ENCODE measurements around the gene FRMD1. TPM values are rescaled to one million over a fixed set of nuclear protein-coding genes. Genes with fewer than 3 reads are reported as not detected.

Gene FRMD1
- total RNA-seq, 1 experiment from 2014 or later = not detected

DNA sequence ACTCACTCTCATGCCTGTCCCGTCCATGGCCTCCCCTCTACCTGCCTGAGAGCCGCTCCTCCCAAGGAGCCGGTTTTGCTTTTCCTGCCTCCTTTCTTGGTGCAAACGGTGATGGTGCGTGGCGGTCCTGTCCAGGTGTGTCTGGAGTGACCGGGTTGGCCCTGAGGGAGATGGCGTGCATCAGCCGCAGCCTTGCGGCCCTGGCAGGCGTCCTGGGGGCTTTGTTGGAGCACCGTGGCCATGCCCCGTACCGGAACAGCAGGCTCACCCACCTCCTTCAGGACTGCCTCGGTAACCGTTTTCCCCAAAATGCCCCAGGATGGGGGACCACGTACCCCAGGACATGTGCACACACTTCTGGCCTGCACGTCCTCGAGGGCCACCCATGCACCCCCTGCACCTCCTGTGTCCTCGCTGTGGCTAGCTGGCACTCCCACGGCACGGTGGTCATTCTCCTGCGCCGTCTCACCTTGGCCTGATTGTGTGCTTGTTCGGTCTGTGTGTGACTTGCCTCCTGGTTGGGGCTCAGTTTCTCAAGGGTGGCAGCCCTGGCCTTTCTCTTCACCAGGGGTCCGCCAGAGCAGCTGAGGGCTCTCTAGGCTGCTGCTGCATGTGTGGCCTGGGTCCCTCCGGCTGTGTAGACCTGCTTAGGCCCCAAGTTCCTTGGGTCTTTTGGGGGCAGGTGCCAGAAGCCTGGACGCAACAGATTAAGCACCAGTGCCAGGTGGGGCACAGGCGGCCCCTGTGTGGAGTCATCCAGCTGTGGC lies 36.4 kb downstream of the FRMD1 start:
- H3K27me3 ChIP-seq (ENCODE audit: low read length) = no peaks in the 10 kb centered on the region
- TF ChIP-seq EZH2 (IDR thresholded peaks at IDR 0.05; ENCODE audit: low read length, unreplicated experiment) (no peak), EZH2phosphoT487 (IDR thresholded peaks at IDR 0.05; ENCODE audit: borderline replicate concordance, low read length) (no peak)
- TF ChIP-seq, protein P1, sequence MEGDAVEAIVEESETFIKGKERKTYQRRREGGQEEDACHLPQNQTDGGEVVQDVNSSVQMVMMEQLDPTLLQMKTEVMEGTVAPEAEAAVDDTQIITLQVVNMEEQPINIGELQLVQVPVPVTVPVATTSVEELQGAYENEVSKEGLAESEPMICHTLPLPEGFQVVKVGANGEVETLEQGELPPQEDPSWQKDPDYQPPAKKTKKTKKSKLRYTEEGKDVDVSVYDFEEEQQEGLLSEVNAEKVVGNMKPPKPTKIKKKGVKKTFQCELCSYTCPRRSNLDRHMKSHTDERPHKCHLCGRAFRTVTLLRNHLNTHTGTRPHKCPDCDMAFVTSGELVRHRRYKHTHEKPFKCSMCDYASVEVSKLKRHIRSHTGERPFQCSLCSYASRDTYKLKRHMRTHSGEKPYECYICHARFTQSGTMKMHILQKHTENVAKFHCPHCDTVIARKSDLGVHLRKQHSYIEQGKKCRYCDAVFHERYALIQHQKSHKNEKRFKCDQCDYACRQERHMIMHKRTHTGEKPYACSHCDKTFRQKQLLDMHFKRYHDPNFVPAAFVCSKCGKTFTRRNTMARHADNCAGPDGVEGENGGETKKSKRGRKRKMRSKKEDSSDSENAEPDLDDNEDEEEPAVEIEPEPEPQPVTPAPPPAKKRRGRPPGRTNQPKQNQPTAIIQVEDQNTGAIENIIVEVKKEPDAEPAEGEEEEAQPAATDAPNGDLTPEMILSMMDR (conservative IDR thresholded peaks at IDR 0.05; ENCODE audit: low read depth, low read length) = no peak
- H3K9me3 ChIP-seq (ENCODE audit: low read length) = 0 out of 2 replicates have a peak, but pooled peaks cover 7% of the 10 kb centered on the region
- no peaks in the 10 kb centered on the region for H3K36me3 ChIP-seq (ENCODE audit: low read depth, low read length)
- no peaks in the 10 kb centered on the region for H4K20me1 ChIP-seq (ENCODE audit: low read length)
- no peak overlapping the region for H3K27ac ChIP-seq (ENCODE audit: low read length)
- H3K9me2 ChIP-seq (replicated peaks; ENCODE audit: low read length) = no peaks in the 10 kb centered on the region
- H2AFZ ChIP-seq (ENCODE audit: low read length) = no peak overlapping the region
- POLR2A ChIA-PET (ENCODE audit: unreplicated experiment) = no interaction called here
- BruUV-seq (replicated peaks) = no TSS peak
- DNase-seq = no peak
- CTCF ChIA-PET = no interaction called here
- H3K4me1 ChIP-seq (ENCODE audit: insufficient read depth, low read length) = no peaks in the 10 kb centered on the region
- H3K4me2 ChIP-seq (ENCODE audit: low read length) = no peak overlapping the region
- H3K9ac ChIP-seq (ENCODE audit: low read length) = no peak overlapping the region
- H3K79me2 ChIP-seq (ENCODE audit: low read length) = no peaks in the 10 kb centered on the region
- ATAC-seq = no peak
- H3F3A ChIP-seq (ENCODE audit: low read length, unreplicated experiment) = no peaks in the 10 kb centered on the region
- intact Hi-C loops (cut with micrococcal nuclease) = no loop called here
- no peak overlapping the region for H3K4me3 ChIP-seq (ENCODE audit: low read length)

DNA sequence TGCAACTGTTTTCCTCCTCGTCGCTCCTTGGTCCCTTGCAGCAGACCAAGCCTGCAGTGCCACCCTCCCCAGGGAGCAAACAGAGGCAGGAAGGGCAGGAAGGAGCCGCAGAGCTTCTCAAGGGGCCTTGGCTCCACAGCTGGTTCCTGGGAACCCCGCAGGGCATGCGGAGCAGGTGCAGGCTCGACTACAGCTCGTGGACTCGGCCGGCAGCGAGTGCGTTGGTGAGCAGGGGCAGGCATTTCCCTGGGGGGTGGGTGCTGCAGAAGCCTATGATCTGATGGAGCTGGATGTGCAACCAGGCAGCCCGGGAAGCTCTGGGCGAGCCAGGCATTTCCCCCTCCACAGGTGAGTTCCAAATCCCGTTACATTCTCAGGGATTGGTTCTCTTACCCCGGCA lies 37.1 kb downstream of the FRMD1 start:
- TF ChIP-seq EZH2phosphoT487 (IDR thresholded peaks at IDR 0.05; ENCODE audit: borderline replicate concordance, low read length) = no peak
- no peak for TF ChIP-seq EZH2 (IDR thresholded peaks at IDR 0.05; ENCODE audit: low read length, unreplicated experiment)
- TF ChIP-seq, protein P1 (conservative IDR thresholded peaks at IDR 0.05; ENCODE audit: low read depth, low read length) = no peak
- BruUV-seq (replicated peaks) = no TSS peak
- Histone ChIP-seq H4K20me1 (ENCODE audit: low read length) (no peaks in the 10 kb centered on the region), H3K9me2 (replicated peaks; ENCODE audit: low read length) (no peaks in the 10 kb centered on the region), H3K36me3 (ENCODE audit: low read depth, low read length) (no peaks in the 10 kb centered on the region), H3K9me3 (ENCODE audit: low read length) (0 out of 2 replicates have a peak, but pooled peaks cover 7% of the 10 kb centered on the region), H3K9ac (ENCODE audit: low read length) (no peak overlapping the region), H3F3A (ENCODE audit: low read length, unreplicated experiment) (no peaks in the 10 kb centered on the region), H3K4me1 (ENCODE audit: insufficient read depth, low read length) (no peaks in the 10 kb centered on the region), H2AFZ (ENCODE audit: low read length) (no peak overlapping the region), H3K4me3 (ENCODE audit: low read length) (no peak overlapping the region), H3K4me2 (ENCODE audit: low read length) (no peak overlapping the region), H3K79me2 (ENCODE audit: low read length) (no peaks in the 10 kb centered on the region), H3K27ac (ENCODE audit: low read length) (no peak overlapping the region), H3K27me3 (ENCODE audit: low read length) (no peaks in the 10 kb centered on the region)
- ATAC-seq = no peak
- CTCF ChIA-PET = no interaction called here
- POLR2A ChIA-PET (ENCODE audit: unreplicated experiment) = no interaction called here
- intact Hi-C loops (cut with micrococcal nuclease) = no loop called here
- no peak for DNase-seq

DNA sequence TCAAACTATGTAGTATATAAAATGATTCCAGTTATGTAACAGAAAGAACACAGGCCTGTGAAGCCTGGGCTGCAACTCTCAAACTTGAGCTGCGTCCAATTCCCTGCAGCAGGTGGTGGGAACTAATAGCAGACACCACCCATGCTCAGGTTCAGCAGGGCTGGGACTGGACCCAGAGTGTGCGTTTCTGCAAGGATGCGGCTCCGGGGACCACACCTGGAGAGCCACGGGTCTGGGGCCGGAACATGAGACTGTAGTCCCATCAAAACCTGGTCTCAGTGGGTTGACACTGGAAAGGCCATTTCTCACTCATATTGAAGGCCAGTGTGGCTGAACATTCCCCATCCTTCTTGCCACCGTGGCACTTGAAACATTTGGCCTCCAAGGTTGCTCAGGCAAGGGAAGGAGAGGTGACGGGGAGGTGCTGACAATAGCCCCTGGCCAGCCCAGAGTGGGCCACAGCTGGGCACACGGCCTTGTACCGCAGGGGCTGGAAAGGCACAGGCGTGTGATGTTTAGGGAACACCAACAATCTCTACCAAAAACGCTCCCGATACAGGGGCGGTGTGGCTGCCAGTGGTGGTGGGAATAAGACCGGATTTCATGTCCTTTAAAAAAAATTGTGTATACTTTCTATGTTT lies 38.0 kb downstream of the FRMD1 start:
- no peaks in the 10 kb centered on the region for H3K79me2 ChIP-seq (ENCODE audit: low read length)
- no peak overlapping the region for H3K27ac ChIP-seq (ENCODE audit: low read length)
- H3K9me2 ChIP-seq (replicated peaks; ENCODE audit: low read length) = no peaks in the 10 kb centered on the region
- H3K4me1 ChIP-seq (ENCODE audit: insufficient read depth, low read length) = peaks cover 7% of the 10 kb centered on the region; the same call in 1 of the 2 replicates
- ChIA-PET POLR2A (ENCODE audit: unreplicated experiment) (no interaction called here), CTCF (no interaction called here)
- H3F3A ChIP-seq (ENCODE audit: low read length, unreplicated experiment) = no peaks in the 10 kb centered on the region
- DNase-seq (no peak), ATAC-seq (no peak)
- intact Hi-C loops (cut with micrococcal nuclease) = no loop called here
- TF ChIP-seq EZH2phosphoT487 (IDR thresholded peaks at IDR 0.05; ENCODE audit: borderline replicate concordance, low read length) (no peak), EZH2 (IDR thresholded peaks at IDR 0.05; ENCODE audit: low read length, unreplicated experiment) (no peak)
- TF ChIP-seq, protein P1 (conservative IDR thresholded peaks at IDR 0.05; ENCODE audit: low read depth, low read length) = no peak
- no peak overlapping the region for H2AFZ ChIP-seq (ENCODE audit: low read length)
- BruUV-seq (replicated peaks) = no TSS peak
- no peak overlapping the region for H3K4me3 ChIP-seq (ENCODE audit: low read length)
- H3K27me3 ChIP-seq (ENCODE audit: low read length) = no peaks in the 10 kb centered on the region
- no peaks in the 10 kb centered on the region for H4K20me1 ChIP-seq (ENCODE audit: low read length)
- no peak overlapping the region for H3K4me2 ChIP-seq (ENCODE audit: low read length)
- no peaks in the 10 kb centered on the region for H3K36me3 ChIP-seq (ENCODE audit: low read depth, low read length)
- H3K9ac ChIP-seq (ENCODE audit: low read length) = no peak overlapping the region
- H3K9me3 ChIP-seq (ENCODE audit: low read length) = 0 out of 2 replicates have a peak, but pooled peaks cover 7% of the 10 kb centered on the region
